Activated CD8-positive, alpha-beta memory T cell treated with anti-CD3 and anti-CD28 coated beads, Interleukin-2, amount 50 U/mL, for 4 hours (primary cell): Measurements from ENCODE around the gene PTGS1.
"Not testable (repeated sequence)": the region's sequence is repeated elsewhere in the genome, so short reads cannot be mapped to it uniquely, and the experiment has no call there.

Experiments
- DNase-seq: peaks from one replicate; pipeline ENCODE4 v3.0.0-alpha.2; 2020

The PTGS1 gene

DNA sequence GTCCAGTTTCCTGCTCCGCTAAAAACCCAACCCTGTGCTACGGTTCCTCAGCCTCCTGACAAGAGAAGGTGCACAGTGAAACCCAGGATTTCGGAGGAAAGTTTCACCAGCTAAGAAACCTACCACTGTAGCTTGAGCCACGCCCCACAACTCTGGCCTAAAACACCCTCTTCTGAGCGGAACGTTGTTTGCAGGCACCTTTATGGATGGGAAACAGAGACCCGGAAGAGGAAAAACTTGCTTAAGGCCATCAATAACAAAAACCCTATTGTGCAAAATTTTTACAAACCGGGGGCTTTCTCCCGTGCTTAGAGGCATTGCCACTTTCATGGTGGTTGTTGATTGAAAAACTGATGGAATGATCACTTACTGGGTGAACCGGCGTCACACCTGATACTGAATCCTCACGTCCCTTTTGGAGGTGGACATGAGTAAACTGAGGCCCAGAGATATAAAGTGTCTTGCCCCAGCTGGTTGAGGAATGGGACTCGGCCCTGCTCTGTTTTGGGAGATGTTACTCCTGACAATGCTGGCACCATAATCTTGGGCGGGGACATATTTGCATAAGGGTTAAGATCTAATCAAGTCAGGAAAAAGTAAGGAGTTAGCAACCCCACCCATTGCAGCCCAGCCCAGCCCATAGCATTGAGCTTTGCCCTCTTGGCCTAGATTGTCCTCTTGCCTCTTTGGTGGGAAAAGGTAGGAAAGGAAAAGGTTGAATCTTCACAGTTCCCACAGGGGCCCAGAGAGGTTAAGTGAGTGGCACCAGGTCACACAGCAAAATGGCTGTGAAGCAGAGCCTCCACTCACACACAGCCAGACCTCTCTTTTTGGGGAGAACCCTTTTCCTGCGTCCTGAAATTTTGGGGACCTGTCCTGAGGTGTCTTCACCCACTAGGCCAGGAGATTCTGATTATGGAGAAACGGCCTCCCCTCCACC lies 23.2 kb upstream of the PTGS1 start:
- no peak for DNase-seq

DNA sequence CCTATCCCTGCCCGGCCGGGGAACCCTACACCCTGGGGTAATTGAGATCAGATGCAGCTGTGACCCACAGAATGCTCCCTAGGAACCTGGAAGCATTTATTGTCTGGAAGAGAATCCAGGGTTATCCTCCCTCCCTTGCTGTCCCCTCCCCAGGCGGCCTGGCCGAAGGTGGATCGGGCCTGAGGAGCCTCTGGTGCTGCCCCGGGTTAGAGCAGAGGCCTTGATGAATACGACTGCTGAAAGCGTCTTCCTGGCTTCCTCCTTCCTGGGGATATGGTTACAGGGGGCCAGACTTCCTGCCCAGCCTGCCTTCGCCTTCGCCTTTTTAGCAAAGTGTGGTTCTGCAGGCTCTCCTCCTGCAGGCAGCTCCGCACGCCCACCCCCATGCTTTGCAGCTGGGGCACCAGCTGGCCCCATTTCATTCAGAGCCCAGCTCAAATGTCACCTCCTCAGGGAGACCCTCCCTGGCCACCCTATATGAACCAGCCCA lies 22.5 kb upstream of the PTGS1 start:
- no peak for DNase-seq

DNA sequence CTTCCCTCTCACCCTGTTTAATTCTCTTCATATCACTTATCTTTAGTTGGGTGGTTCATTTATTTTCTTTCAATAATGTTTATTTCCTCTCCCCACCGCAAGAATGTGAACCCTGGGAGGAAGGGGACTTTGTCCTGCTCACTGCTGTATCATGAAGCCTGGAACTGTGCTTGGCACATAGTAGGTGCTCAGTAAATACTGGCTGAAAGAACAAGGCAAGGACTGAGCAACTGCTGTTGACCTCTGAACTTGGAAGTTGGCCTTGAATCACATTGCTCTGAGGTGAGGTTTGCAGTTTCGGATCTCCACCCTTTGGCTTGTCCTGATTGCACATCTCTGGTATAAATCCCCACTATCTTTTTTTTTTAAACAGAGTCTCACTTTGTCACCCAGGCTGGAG lies 22.0 kb upstream of the PTGS1 start:
- DNase-seq, result no peak

DNA sequence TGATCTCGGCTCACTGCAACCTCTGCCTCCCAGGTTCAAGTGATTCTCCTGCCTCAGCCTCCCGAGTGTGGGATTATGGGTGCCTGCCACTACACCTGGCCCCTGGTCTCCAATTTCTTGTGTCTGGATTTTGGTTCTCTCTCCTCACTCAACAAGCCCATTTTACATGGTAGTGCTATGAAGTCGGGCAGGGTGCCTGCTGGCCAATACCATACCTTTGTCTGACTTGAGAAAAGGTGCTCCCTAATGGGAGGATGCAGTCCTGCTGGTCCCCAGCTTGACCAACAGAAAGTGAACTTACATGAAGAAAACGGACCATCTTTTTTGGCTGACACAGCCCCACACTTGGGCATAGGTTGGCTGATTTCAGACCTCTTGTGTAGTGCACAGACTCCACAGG lies 21.6 kb upstream of the PTGS1 start:
- no peak for DNase-seq

DNA sequence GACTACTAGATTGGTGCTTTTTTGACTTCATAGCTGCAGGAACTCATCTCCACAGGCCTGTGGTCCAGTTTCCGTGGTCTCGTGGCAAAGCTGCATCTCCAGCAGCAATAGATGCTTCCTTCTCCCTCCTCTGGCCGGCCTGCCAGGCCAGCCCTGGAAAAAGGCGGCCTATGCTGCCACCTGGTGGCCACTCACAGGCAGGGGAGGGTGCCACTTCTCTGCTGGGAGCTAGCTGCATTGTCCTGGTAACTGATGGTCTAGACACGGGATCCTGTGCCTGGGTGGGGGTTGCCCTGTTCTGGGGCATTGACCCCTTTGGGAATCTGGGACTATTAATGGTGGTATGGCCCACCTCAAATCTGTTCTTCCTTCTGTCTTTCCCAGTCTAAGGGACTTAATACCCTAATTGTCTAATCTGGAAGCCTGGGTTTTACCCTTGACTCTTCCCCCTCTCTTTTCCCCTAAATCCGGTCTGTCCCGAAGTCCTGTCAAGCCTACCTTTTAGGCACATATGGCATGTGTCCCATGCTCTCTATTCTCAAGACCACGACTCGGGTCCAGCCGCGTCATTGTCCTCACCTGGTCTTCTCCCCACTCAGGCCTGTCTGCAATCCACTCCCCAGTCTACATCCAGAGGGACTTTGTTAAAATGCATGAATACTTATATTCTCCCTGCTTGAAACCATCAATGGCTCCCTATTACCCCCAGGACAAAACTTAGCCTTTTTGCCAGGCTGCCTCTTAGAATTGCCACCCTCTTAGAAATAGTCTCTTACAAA lies 20.1 kb upstream of the PTGS1 start:
- peak; percentile 79 for DNase-seq

DNA sequence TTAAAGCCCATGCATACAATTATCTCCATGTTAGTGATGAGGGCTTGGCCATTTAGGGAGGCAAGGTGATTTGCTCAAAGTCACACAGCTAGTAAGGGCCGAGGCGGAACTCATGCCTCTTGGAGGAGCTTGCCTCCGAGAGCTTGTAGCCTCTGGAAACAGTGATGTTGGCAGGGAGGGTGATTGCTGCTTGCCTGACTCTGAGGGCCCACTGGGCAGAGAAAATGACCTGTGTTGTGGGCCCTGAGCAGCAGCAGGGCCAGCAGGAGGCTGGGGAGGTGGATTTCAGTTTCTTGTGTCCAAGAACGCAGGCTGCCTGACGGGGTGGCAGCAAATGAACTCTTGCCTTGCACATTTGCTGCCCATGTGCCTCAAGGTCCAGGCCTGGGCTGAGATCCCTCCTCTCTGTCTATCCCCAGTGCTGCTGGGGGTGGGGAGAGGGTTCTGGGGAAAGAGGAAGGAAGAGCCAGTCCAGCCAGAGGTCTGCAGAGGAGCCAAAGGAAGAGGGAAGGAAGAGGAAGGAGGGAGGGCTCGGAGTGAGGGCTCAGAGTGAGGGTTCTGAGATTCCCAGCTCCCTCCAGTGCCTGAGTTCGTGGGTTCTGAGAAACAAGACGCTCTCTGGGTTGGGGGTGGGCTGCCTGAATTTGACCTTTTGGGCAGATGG lies 16.2 kb upstream of the PTGS1 start:
- DNase-seq, result no peak

DNA sequence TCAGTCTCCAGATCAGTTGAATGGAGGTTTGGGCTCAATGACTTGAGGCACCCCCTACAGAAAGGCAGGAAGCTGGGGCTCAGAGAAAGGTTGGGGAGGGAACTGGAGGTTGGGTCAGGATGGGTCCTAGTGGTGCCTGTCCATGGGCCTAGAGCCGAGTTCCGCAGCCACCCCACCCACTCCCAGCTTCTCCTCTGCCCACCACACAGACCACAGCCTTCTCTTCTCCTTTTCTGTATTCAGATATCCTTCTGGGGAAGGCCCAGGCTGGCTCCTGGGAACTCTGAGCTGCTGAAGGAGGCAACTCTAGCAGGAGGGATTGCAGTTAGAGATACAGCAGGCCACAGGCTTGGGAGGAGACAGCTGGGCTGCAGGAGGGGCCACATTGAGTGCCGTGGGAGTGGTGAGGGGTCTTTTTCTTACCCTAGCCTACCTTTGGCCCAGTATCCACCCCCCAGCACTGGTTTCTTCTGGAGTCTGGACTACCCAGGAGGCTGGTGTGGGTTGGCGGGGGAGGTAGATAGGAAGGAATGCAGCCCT lies 15.4 kb upstream of the PTGS1 start:
- no peak for DNase-seq

DNA sequence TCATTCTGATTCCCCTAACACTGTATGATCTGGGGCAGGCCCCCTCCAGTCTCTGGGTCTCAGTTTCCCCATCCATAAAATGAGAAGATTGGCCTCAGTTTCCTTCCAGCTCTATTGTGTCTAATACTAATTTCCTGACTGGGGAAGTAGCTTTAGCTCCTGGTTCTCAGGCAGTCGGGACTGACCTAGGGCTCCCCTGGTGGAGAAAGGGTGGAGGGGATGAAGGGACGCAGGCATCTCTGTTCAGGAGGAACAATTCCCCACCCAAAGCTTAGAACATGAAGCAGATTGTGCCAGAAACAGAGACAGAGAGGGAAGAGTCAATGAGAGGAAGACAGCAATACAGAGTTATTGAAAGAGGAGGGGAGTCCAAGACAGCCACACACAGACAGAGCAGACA lies 14.2 kb upstream of the PTGS1 start:
- no peak for DNase-seq

DNA sequence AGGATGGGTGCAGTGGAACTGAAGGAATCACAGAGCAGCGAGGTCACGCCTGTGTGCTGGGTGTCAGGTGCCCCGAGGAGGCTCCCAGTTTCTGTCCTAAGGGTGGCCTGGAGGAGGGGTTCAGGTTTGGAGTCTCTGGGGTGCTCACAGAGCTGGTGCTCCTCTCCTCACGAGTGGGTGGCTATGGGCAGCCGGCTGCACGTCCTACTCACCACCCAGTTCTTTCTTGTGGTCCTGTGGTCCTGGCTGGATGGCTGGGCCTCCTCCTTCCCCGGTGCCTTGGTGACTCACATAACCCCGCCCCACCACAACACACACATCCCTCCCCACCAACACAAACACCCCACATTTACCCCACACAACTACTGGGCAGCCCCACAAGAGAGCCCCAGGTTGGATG lies 9.9 kb upstream of the PTGS1 start:
- no peak for DNase-seq

DNA sequence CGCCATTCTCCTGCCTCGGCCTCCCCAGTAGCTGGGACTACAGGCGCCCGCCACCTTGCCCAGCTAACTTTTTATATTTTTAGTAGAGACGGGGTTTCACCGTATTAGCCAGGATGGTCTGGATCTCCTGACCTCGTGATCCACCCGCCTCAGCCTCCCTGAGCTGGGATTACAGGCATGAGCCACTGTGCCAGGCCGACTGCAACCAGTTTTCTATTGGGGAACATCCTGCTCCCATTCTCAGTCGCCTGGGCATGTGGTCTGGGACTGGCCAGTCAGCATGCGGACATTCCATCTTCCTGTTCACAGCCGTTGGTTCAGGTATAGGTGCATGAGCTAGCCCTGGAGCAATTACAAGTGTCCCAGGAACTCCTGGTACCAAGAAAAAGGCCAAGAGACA lies 7.7 kb upstream of the PTGS1 start:
- DNase-seq, result not testable (repeated sequence)

DNA sequence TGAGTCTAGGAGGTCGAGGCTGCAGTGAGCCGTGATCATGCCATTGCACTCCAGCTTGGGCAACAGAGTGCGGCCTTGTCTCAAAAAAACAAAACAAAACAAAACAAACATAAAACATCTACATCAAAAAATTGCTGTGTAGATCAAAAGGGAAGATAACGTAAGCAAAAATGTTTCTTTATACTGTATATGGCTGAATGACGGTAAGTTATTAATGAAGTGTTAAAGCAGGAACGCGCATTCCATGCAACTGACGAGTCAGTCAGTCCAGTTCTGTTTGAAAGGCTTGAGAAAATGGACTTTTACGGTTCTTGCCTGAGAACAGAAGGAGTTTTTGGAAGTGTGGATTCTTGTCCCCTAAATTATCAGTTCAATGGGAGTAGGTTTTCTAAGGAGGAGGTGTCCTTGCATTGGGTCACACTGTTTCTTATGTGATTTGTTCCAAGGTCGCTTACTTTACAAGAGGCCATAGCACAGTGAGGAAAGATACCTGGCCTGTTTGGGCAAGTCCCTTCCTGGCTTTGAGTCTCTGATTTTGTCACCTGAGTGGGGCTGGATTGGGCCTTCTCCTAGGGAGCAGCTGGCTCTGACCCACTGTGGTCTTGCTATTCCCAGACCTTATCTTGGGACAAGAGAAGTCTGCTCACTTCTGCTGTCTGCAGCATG lies 6.6 kb upstream of the PTGS1 start:
- DNase-seq, result no peak

DNA sequence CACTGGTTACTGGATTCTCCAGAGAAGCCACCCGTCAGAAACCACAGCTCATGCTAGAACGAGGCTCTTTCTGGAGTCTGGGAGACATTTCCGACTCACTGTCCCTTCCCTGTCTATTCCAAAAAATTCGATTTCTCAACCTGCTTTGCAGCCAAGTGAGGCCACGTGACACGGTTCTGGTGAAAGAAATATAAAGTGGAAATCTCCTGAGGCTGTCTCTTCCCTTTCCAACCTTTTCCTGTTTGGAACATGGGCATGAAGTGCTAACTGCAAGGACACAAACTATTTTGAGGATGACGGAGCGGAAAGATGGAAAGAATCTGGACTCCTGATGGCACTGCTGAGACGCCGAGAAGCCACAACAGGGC lies 6.1 kb upstream of the PTGS1 start:
- DNase-seq, result no peak

DNA sequence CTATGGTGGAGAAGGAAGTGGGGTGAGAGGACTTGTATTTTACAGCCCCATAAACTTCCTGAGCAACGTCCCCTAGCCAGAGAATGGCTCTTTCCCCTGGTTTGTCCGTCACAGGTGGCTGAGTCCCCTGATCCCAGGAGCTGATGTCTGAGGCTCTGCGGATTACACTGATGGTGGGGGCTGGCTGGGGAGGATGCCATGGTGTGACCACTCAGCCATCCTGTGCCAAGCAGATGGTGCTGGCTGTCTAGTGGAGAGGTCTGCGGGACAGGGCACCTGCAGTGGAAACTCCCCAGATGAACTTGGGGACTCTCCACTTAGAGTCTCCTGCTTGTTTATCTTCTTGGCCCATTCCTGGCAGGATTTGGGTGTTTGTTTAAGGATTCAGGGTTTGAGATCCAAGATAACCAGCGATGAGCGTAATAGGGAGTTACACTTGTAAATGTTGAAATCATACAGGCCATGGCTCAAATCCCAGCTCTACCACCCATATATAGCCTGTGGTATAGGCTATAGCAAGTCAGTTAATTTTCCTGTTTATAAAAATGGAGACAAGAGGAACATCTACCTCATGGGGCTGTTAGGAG lies 4.7 kb upstream of the PTGS1 start:
- DNase-seq, result no peak

DNA sequence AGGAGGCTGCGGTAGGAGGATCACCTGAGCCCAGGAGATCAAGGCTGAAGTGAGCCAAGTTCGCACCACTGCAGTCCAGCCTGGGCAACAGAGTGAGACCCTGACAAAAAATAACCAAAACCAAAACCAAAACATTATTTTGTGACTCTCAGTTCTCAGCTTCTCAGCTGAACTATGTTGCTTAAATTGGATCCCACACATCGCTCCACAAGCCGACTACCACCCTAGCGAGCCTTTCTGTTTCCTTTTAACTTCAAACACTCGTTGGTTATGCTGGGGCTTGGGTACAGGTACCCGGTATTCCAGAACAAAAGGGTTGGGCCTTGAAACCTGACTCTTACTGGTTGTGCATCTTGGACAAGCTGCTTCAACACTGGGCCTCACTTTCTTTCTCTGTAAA lies 3.8 kb upstream of the PTGS1 start:
- no peak for DNase-seq

DNA sequence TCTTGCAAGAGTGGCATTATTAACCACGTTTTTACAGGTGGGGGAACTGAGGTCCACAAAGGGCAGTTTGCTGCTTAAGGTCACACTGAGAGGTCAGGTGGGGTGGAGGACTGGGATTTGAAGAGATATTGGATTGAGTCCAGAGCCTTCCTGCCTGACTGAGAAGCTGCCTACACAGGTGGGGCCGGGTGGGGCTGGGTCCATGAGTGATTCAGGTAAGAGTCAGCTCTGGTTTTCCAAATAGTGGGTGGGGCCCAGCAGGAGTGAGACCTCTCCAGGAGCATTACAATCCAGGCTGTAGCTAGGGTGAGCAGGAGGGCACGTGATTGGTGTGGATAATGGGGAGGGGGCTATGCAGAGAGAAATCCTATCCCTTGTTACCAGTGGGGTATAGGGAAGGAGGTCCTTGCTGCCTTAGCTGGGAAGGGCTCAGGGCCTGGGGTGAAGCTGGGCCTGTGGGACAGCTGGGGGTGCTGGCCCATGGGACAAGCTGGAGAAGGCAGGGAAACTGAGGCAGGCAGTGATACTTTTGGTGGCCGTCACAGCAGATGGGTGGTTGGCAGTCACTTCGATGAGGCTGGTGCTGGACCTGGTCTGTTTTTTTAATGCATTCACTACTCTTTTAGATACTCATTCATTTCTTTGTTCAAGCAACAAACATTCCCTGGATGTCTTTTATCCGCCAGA lies 2.9 kb upstream of the PTGS1 start:
- DNase-seq, result no peak

DNA sequence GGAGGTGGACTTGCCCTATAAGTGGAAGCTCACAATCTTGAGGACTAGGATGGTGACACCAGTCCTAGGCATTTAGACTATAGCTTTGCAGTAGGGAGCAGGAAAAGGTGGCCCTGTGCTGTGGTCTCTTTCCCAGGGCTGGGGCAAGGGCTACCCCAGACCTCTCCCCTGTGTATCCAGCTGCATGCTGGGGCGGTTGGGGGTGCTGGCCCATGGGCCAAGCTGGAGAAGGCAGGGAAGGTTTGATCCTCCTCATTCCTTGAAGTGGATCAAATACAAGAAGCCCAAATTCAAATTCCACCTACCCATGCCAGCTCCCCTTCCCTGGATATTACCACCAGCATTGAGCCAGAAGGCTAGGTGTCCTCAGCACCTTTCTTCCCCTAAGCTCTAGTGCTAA lies 2.2 kb upstream of the PTGS1 start:
- no peak for DNase-seq

DNA sequence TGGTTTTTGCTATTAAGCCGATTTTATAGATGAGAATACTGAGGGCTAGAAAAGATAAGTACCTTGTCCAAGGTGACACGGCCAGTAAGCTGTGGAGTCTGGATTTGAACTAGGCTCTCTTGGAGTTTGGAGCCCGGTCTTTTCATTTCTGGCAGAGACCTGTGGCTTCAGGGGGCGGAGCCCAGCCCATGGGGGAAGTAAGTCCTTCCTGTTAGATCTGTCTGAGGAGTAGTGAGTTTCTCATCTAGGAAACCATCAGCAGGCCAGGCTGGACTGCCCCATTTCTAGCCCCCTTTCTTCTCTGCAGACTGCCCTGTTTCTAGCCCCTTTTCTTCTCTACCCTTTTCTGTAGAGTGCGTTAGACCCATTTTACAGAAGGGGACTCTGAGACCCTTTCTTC lies 521 bp upstream of the PTGS1 start:
- DNase-seq, result no peak

DNA sequence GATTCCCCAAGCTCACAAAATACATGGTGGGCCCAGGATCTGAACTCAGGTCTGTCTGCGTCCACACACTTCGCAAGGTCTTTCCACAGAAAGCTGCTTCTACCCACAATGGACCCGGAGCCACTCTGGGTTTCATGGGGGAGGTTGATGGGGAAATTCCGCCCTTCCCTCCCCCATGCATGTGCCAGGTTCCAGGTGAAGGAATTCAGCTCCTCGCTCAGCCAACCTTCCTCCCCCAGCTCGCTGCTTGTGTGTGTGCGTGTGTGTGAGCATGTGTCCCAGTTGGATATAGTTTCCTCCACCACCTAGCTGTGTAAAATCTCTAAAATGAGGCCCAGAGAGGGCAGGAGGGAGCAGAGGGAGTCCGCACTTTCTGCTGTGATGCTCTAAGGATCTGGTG lies 1.0 kb downstream of the PTGS1 start:
- no peak for DNase-seq

DNA sequence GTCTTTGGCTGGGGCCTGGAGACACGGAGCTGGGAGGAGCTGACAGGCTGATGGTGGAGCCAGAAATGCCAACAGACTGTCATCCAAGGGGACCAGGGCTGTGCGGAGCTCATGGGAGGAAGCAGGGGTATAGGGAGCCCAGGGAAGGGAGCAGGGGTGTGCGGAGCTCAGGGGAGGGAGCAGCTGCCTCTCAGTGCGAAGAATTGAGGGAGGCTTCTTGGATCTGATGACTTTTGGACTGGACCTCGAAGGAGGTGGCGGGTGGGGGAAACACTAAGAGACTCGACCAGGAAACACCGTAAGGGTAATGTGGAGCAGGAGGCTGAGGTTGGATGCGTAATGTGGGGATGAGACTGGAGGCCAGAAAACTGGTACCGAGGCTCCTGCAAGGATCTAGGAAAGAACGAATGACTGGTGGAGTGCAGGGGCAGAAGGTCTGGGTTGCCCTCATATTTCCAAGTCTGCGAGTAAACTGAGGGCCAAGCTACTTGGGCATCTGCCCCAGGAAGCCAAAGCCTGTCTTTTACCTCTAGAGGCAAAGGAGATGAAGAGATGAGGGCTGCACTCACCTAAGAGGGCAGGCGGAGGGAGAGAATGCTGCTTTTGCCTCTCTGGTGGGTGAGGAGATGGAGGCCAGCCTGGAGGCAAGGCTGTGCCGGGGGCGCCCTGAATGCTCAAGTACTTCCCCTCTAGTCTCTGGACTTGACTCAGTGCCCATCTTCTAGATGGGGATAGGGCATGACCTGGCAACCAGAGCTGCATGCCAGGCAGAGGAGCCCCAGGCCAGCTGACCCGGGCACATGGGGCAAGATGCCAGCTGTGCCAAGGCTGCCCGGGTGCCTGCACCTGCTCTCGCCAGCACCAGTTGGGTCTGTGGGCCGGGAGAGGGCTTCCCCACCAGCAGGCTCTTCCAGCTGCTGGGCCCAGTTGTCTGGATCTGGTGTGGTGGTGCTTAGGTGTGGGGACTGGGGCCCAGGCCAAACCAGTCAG lies 2.3 kb downstream of the PTGS1 start:
- no peak for DNase-seq

DNA sequence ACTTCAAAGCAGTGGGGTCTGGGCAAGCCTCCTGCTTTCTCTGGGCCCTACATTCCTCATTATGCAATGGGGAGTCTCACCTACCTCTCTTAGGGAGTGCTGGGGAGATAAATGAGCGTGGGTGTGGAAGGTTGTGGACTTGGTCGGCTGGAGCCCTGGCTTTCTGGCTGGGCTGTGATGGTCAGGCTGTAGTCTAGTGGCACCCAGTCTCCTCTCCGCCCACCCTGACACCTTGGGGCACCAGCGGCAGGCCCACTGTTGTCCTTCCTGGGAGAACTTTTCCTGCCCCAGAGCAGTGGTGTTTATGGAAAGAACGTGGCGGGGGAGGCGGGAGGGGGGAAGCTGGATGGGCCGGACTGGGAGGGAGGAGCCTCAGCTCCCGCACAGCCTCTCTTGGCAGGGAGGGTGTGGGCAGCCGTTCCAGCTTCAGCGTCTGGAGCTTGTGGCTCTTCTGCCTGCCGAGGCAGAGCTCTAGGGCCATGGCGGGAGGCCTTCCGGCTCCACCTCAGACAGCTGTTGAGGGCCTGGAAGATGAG lies 4.1 kb downstream of the PTGS1 start:
- no peak for DNase-seq
